Smooth muscle cell (in vitro differentiated cells): ENCODE data around the gene SPPL3. TPM values are rescaled to one million over a fixed set of nuclear protein-coding genes. Genes with fewer than 3 reads are reported as not detected.

Source experiments
- DNase-seq: peaks from one replicate; lab custom pipeline; 2025; ENCODE audit not compliant: unreplicated experiment; lab: John Stamatoyannopoulos, UW
- H2AFZ ChIP-seq: fragments of 200-600 bp; sonication (generic); 2 replicates; pipeline ENCODE4 v1.6.0; 2016; ENCODE audit warnings: antibody characterized with exemption, low read depth, mild to moderate bottlenecking
- H3F3A ChIP-seq: fragments of 200-600 bp; sonication (generic); 2 replicates; pipeline ENCODE4 v1.6.0; 2017; ENCODE audit warnings: antibody characterized with exemption, low read depth
- H3K27ac ChIP-seq: fragments of 200-600 bp; sonication (generic); 2 replicates; pipeline ENCODE4 v1.5.1; 2016; ENCODE audit warnings: low read depth, mild to moderate bottlenecking
- H3K27me3 ChIP-seq: fragments of 200-600 bp; sonication (generic); 2 replicates; pipeline ENCODE4 v1.6.1; 2016; ENCODE audit warnings: low read depth, mild to moderate bottlenecking
- H3K36me3 ChIP-seq: fragments of 200-600 bp; sonication (generic); 2 replicates; pipeline ENCODE4 v1.5.1; 2016; ENCODE audit warnings: low read depth
- H3K4me1 ChIP-seq: fragments of 200-600 bp; sonication (generic); 2 replicates; pipeline ENCODE4 v1.5.1; 2016; ENCODE audit warnings: low read depth
- H3K4me2 ChIP-seq: fragments of 200-600 bp; sonication (generic); 2 replicates; pipeline ENCODE4 v1.6.0; 2016; ENCODE audit warnings: mild to moderate bottlenecking
- H3K4me3 ChIP-seq: fragments of 200-600 bp; sonication (generic); 2 replicates; pipeline ENCODE4 v1.5.1; 2016; ENCODE audit warnings: mild to moderate bottlenecking
- H3K79me2 ChIP-seq: fragments of 200-600 bp; sonication (generic); 2 replicates; pipeline ENCODE4 v1.6.0; 2016; ENCODE audit warnings: low read depth, mild to moderate bottlenecking
- H3K9ac ChIP-seq: fragments of 200-600 bp; sonication (generic); 2 replicates; pipeline ENCODE4 v1.6.0; 2016; ENCODE audit warnings: low read depth
- H3K9me3 ChIP-seq: fragments of 200-600 bp; sonication (generic); replicated peaks from 2 replicates; pipeline ENCODE4 v1.5.1; 2016; ENCODE audit warnings: low read depth
- H4K20me1 ChIP-seq: fragments of 200-600 bp; sonication (generic); 2 replicates; pipeline ENCODE4 v1.6.0; 2016; ENCODE audit warnings: low read depth
- CTCF ChIP-seq: fragments of 200-600 bp; sonication (generic); IDR thresholded peaks from 2 replicates; pipeline ENCODE4 v1.5.1; 2017; ENCODE audit warnings: borderline replicate concordance, mild to moderate bottlenecking, antibody characterized with exemption; ENCODE audit not compliant: insufficient read depth, poor library complexity, severe bottlenecking
- WGBS: methylation state at CpG from one replicate; pipeline ENCODE4 v1.1.7; 2016; ENCODE audit warnings: low lambda C conversion rate; 5-methylcytosine and 5-hydroxymethylcytosine counted together
- polyA plus RNA-seq: library from polyadenylated mRNA; unstranded; fragments of >200 nt; fragmentation: Nextera tagmentation; extraction: Ambion mirVana; gene quantifications from 2 replicates; pipeline ENCODE4 v1.2.1, GENCODE V29; 2016
- total RNA-seq: library from RNA; depleted of rRNA; stranded (reverse); fragments of >200 nt; gene quantifications from 2 replicates; pipeline ENCODE4 v1.2.3, GENCODE V29; 2014

SPPL3 gene
- total and polyA plus RNA-seq, 2 experiments from 2014 or later: 22.5 to 27.0 TPM

GRCh38 chr12:120851944-120852343 is 52.2 kb downstream of the SPPL3 start:
- 72% methylated on average over 4 of the region's 4 CpGs for WGBS
- Histone ChIP-seq H3K79me2 (peaks cover 14% of the 10 kb centered on the region), H4K20me1 (peaks cover 92% of the 10 kb centered on the region), H3K9me3 (no peaks in the 10 kb centered on the region), H3K4me3 (no peak overlapping the region), H3K36me3 (no peaks in the 10 kb centered on the region), H3K27ac (no peak overlapping the region), H3K4me1 (no peaks in the 10 kb centered on the region), H3F3A (peaks cover 14% of the 10 kb centered on the region), H3K9ac (no peak overlapping the region), H3K27me3 (no peaks in the 10 kb centered on the region), H3K4me2 (no peak overlapping the region), H2AFZ (no peak overlapping the region)
- no peak for DNase-seq
- no peak for TF ChIP-seq CTCF

GRCh38 chr12:120851444-120851843 is 52.7 kb downstream of the SPPL3 start:
- no peak for DNase-seq
- no peak overlapping the region for H3K27ac ChIP-seq
- no peak overlapping the region for H3K9ac ChIP-seq
- H2AFZ ChIP-seq: no peak overlapping the region
- H3K79me2 ChIP-seq: peaks cover 10% of the 10 kb centered on the region
- no peak for TF ChIP-seq CTCF
- H3K27me3 ChIP-seq: no peaks in the 10 kb centered on the region
- H3K4me2 ChIP-seq: no peak overlapping the region
- H3K36me3 ChIP-seq: no peaks in the 10 kb centered on the region
- no peaks in the 10 kb centered on the region for H3K9me3 ChIP-seq
- WGBS: 91% methylated on average over 7 of the region's 7 CpGs
- peaks cover 14% of the 10 kb centered on the region for H3F3A ChIP-seq
- H3K4me1 ChIP-seq: no peaks in the 10 kb centered on the region
- H3K4me3 ChIP-seq: no peak overlapping the region
- H4K20me1 ChIP-seq: peaks cover 92% of the 10 kb centered on the region

- no peak for DNase-seq
Measured at GRCh38 chr12:120849765-120850164, 54.4 kb downstream of the SPPL3 start.

More at GRCh38 chr12:120849765-120850164, 54.4 kb downstream of the SPPL3 start:
- no peak overlapping the region for H3K4me3 ChIP-seq
- no peaks in the 10 kb centered on the region for H3K9me3 ChIP-seq
- no peak for TF ChIP-seq CTCF
- H3K4me1 ChIP-seq: no peaks in the 10 kb centered on the region
- WGBS: 41% methylated on average over 2 of the region's 2 CpGs
- no peak overlapping the region for H3K4me2 ChIP-seq
- no peaks in the 10 kb centered on the region for H3K36me3 ChIP-seq
- H3K9ac ChIP-seq: no peak overlapping the region
- peak overlapping the region; percentile 53 for H3K27ac ChIP-seq
- peaks cover 14% of the 10 kb centered on the region for H3F3A ChIP-seq
- H2AFZ ChIP-seq: no peak overlapping the region
- no peaks in the 10 kb centered on the region for H3K27me3 ChIP-seq
- H4K20me1 ChIP-seq: peaks cover 94% of the 10 kb centered on the region
- H3K79me2 ChIP-seq: peaks cover 8% of the 10 kb centered on the region
